Keratinocyte (primary cell): ENCODE measurements around the gene NTN1. TPM values are rescaled to one million over a fixed set of nuclear protein-coding genes. Genes with fewer than 3 reads are reported as not detected.

Experiments
- DNase-seq: peaks from one replicate; pipeline ENCODE4 v3.0.0-alpha.2; 2011; ENCODE audit warnings: low read depth, missing footprints, low spot score
- FAIRE-seq: peaks from 2 replicates; lab custom pipeline; 2011; peaks lifted over from hg19 to GRCh38; lab: Jason Lieb, UNC
- H2AFZ ChIP-seq: 2 replicates; pipeline ENCODE4 v1.6.0; 2012; ENCODE audit warnings: low read length, control low read depth, inconsistent platforms; ENCODE audit not compliant: control insufficient read depth
- H3K27ac ChIP-seq: 2 replicates; pipeline ENCODE4 v1.5.1; 2011; ENCODE audit warnings: low read length; ENCODE audit not compliant: control insufficient read depth, insufficient read depth
- H3K27me3 ChIP-seq: 3 replicates; pipeline ENCODE4 v1.6.0; 2011; ENCODE audit warnings: low read length; ENCODE audit not compliant: control insufficient read depth, insufficient read depth; ENCODE audit errors: extremely low read depth
- H3K36me3 ChIP-seq, 2 experiments: 2 replicates in 1 of 2; 3 replicates in 1 of 2; pipeline ENCODE4 v1.5.1; 2011; ENCODE audit warnings: low read length in 2 of 2, mild to moderate bottlenecking in 1 of 2; ENCODE audit not compliant: control insufficient read depth in 2 of 2, insufficient read depth in 2 of 2; ENCODE audit errors: extremely low read depth in 1 of 2
- H3K4me1 ChIP-seq: 3 replicates; pipeline ENCODE4 v1.5.1; 2011; ENCODE audit warnings: low read length; ENCODE audit not compliant: control insufficient read depth, insufficient read depth; ENCODE audit errors: extremely low read depth
- H3K4me2 ChIP-seq: 3 replicates; pipeline ENCODE4 v1.6.0; 2011; ENCODE audit warnings: low read depth, low read length; ENCODE audit not compliant: control insufficient read depth, insufficient read depth; ENCODE audit errors: extremely low read depth
- H3K4me3 ChIP-seq, 3 experiments: fragments of 200-600 bp in 1 of 3; sonication (generic) in 1 of 3; 2 replicates in 2 of 3; 3 replicates in 1 of 3; pipeline ENCODE4 v1.5.1; 2011 to 2016; ENCODE audit warnings: low read length in 3 of 3, mild to moderate bottlenecking in 3 of 3, control low read depth in 2 of 3, inconsistent platforms in 1 of 3, low read depth in 1 of 3, mixed read lengths in 1 of 3, mixed run types in 1 of 3, moderate library complexity in 1 of 3; ENCODE audit not compliant: control insufficient read depth in 2 of 3, insufficient read depth in 2 of 3; ENCODE audit errors: extremely low read depth in 1 of 3
- H3K79me2 ChIP-seq: 2 replicates; pipeline ENCODE4 v1.6.0; 2012; ENCODE audit warnings: low read length; ENCODE audit not compliant: control insufficient read depth, insufficient read depth
- H3K9ac ChIP-seq: 3 replicates; pipeline ENCODE4 v1.6.0; 2011; ENCODE audit warnings: low read length; ENCODE audit not compliant: control insufficient read depth, insufficient read depth; ENCODE audit errors: extremely low read depth
- H3K9me1 ChIP-seq: 3 replicates; pipeline ENCODE4 v1.6.0; 2011; ENCODE audit warnings: low read length; ENCODE audit not compliant: control insufficient read depth, insufficient read depth; ENCODE audit errors: extremely low read depth
- H3K9me3 ChIP-seq: 2 replicates; pipeline ENCODE4 v1.5.1; 2012; ENCODE audit warnings: low read depth, low read length; ENCODE audit not compliant: control insufficient read depth
- H4K20me1 ChIP-seq: 3 replicates; pipeline ENCODE4 v1.6.0; 2011; ENCODE audit warnings: low read length; ENCODE audit not compliant: control insufficient read depth, insufficient read depth; ENCODE audit errors: extremely low read depth
- EZH2 ChIP-seq: IDR thresholded peaks from one replicate; pipeline ENCODE4 v1.6.1; 2012; ENCODE audit warnings: inconsistent platforms, mild to moderate bottlenecking, low read length, moderate library complexity
- dilution Hi-C: fragments of 300-500 bp; cut with MboI; formaldehyde crosslinking; loops from one replicate; pipeline ENCODE4 v1.7.0; 2020; ENCODE audit warnings: low sequenced_read_pairs; ENCODE audit not compliant: extremely low pct_ligation_motif_present
- polyA plus RNA-seq, 5 experiments: library from polyadenylated mRNA; depleted of rRNA in 3 of 5; stranded (reverse) in 3 of 5; stranded (forward) in 1 of 5; unstranded in 1 of 5; fragments of >200 nt; gene quantifications; 1 replicate in 1 of 5; 2 replicates in 3 of 5; 3 replicates in 1 of 5; pipeline versions ENCODE4 v1.2.1 to v1.2.3, GENCODE V29; 2011 to 2012; ENCODE audit warnings: missing spikeins in 2 of 5, low read depth in 1 of 5, low replicate concordance in 1 of 5
- TF ChIP-seq, protein P1 (sequence below), 3 experiments: IDR thresholded peaks in 1 of 3; conservative IDR thresholded peaks in 1 of 3; optimal IDR thresholded peaks in 1 of 3; 2 replicates in 2 of 3; 3 replicates in 1 of 3; pipeline versions ENCODE3 to v1.5.1; 2011; ENCODE audit warnings: low read length in 3 of 3, mild to moderate bottlenecking in 3 of 3, moderate library complexity in 2 of 3, control low read depth in 1 of 3, inconsistent platforms in 1 of 3; ENCODE audit not compliant: insufficient read depth in 2 of 3; ENCODE audit errors: extremely low read depth in 1 of 3

Gene NTN1
- polyA plus RNA-seq, 1 donor (not counting 4 experiments of a cell fraction or from before 2014, with no cell fraction given): 0.10 TPM

DNA sequence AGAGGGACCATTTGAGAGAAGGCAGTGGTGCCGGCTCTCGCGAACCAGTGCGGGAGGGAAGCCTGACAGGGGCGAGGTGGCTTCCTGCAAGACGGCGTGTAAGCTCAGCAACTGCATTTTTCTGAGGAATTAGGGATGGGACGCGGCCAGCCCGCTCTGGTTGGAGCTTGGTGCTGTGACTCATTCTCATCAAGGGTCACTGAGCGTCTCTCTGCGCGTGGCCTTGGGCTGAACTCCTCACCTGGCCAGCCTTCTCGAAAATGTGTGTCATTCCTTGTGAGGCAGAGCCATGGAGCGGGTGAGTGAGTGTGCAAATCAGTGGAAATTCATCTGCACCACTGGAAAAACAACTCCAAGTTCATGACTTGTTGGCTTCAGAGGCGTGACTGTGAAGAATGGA, 52.8 kb downstream of the NTN1 start:
- DNase-seq: no peak
- H2AFZ ChIP-seq: no peak overlapping the region
- TF ChIP-seq, protein P1, sequence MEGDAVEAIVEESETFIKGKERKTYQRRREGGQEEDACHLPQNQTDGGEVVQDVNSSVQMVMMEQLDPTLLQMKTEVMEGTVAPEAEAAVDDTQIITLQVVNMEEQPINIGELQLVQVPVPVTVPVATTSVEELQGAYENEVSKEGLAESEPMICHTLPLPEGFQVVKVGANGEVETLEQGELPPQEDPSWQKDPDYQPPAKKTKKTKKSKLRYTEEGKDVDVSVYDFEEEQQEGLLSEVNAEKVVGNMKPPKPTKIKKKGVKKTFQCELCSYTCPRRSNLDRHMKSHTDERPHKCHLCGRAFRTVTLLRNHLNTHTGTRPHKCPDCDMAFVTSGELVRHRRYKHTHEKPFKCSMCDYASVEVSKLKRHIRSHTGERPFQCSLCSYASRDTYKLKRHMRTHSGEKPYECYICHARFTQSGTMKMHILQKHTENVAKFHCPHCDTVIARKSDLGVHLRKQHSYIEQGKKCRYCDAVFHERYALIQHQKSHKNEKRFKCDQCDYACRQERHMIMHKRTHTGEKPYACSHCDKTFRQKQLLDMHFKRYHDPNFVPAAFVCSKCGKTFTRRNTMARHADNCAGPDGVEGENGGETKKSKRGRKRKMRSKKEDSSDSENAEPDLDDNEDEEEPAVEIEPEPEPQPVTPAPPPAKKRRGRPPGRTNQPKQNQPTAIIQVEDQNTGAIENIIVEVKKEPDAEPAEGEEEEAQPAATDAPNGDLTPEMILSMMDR (optimal IDR thresholded peaks at IDR 0.05 in 1 of 3, IDR thresholded peaks at IDR 0.05 in 1 of 3, conservative IDR thresholded peaks at IDR 0.05 in 1 of 3; ENCODE audit: extremely low read depth in 1 of 3, insufficient read depth in 2 of 3, low read length in 3 of 3): no peak
- TF ChIP-seq EZH2: no peak

DNA sequence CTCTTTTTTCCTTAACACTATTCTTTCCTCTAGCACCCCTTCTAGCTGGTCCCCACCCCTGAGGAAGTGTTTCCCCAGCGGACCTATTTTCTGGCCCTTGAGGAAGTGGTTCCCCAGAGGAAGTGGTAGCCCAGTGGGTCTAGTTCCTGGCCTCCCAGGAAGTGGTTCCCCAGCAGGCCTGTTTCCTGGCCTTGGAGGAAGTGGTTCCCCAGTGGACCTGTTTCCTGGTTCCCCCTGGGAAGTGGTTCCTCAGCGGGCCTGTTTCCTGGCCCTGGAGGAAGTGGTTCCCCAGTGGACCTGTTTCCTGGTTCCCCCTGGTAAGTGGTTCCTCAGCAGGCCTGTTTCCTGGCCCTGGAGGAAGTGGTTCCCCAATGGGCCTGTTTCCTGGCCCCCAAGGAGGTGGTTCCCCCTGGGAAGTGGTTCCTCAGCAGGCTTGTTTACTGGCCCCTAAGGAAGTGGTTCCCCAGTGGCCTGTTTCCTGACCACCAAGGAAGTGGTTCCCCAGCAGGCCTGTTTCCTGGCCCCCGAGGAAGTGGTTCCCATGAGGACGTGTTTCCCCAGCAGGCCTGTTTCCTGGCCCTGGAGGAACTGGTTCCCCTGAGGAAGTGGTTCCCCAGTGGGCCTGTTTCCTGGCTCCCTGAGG, 58.3 kb downstream of the NTN1 start:
- no peak for DNase-seq
- no peaks in the 10 kb centered on the region for H3K9me1 ChIP-seq
- H3K9ac ChIP-seq: no peak overlapping the region
- H3K9me3 ChIP-seq: no peaks in the 10 kb centered on the region
- FAIRE-seq: no peak
- no peak overlapping the region for H3K27ac ChIP-seq
- H3K27me3 ChIP-seq: no peaks in the 10 kb centered on the region
- TF ChIP-seq, protein P1 (optimal IDR thresholded peaks at IDR 0.05 in 1 of 3, IDR thresholded peaks at IDR 0.05 in 1 of 3, conservative IDR thresholded peaks at IDR 0.05 in 1 of 3; ENCODE audit: extremely low read depth in 1 of 3, insufficient read depth in 2 of 3, low read length in 3 of 3): no peak
- TF ChIP-seq EZH2: no peak
- no peaks in the 10 kb centered on the region for H4K20me1 ChIP-seq
- no peak overlapping the region for H3K4me2 ChIP-seq
- no peak overlapping the region for H2AFZ ChIP-seq
- no peak overlapping the region for H3K4me3 ChIP-seq
- no peaks in the 10 kb centered on the region for H3K79me2 ChIP-seq
- dilution Hi-C loops: no loop called here
- H3K4me1 ChIP-seq: no peaks in the 10 kb centered on the region
- H3K36me3 ChIP-seq: no peaks in the 10 kb centered on the region

More for the DNA sequence above, 52.8 kb downstream of the NTN1 start:
- Histone ChIP-seq H3K4me2 (no peak overlapping the region), H3K27ac (no peak overlapping the region), H3K9ac (no peak overlapping the region), H3K27me3 (peaks cover 4% of the 10 kb centered on the region), H3K9me3 (no peaks in the 10 kb centered on the region), H3K36me3 (no peaks in the 10 kb centered on the region), H3K4me3 (no peak overlapping the region), H3K4me1 (peaks cover 6% of the 10 kb centered on the region), H3K9me1 (no peaks in the 10 kb centered on the region), H4K20me1 (no peaks in the 10 kb centered on the region), H3K79me2 (no peaks in the 10 kb centered on the region)
- dilution Hi-C loops: no loop called here
- no peak for FAIRE-seq
